K562 (cell line): ENCODE measurements around the gene CEP250. TPM values are rescaled to one million over a fixed set of nuclear protein-coding genes. Genes with fewer than 3 reads are reported as not detected.

Experiments used
- ATAC-seq: fragments of 200-7000 bp; cut with Tn5 transposase; 3 replicates; pipeline ENCODE4 v1.9.1; 2020; ENCODE audit warnings: moderate library complexity
- BruUV-seq: library from RNA; stranded (reverse); fragments of 400-500 nt; replicated peaks from 2 replicates; lab custom pipeline; 2021; lab: Mats Ljungman, UMichigan
- CTCF ChIA-PET: fragments of 300-600 bp; formaldehyde crosslinking; extraction: SDS; loops from one replicate; lab custom pipeline; 2021; ENCODE audit warnings: low intra/inter-chr PET ratio; lab: Yijun Ruan, JAX
- POLR2A ChIA-PET: fragments of 300-600, 350-650 bp; sonication (Branson Sonifier 250); formaldehyde crosslinking; extraction: SDS; loops from one replicate; lab custom pipeline; 2021; ENCODE audit warnings: antibody characterized with exemption, inconsistent platforms; lab: Yijun Ruan, JAX
- DNase-seq, 4 experiments: peaks; one replicate each; pipeline versions ENCODE4 v3.0.0 to v3.0.0-alpha.2; 2011 to 2018; ENCODE audit warnings: low spot score in 3 of 4, mixed read lengths in 3 of 4; ENCODE audit errors: extremely low read depth in 1 of 4
- FAIRE-seq: peaks from 2 replicates; lab custom pipeline; 2011; peaks lifted over from hg19 to GRCh38; lab: Jason Lieb, UNC
- H2AFZ ChIP-seq: 2 replicates; pipeline ENCODE4 v1.6.0; 2011; ENCODE audit warnings: low read depth, low read length, control low read depth, inconsistent platforms
- H3K27ac ChIP-seq: fragments of 200-600 bp; 3 replicates; pipeline ENCODE4 v1.8.0; 2011; ENCODE audit warnings: low read depth, mild to moderate bottlenecking, control low read depth, inconsistent platforms, low read length, moderate library complexity, mixed read lengths; ENCODE audit errors: extremely low read depth
- H3K27me3 ChIP-seq, 2 experiments: fragments of 300-600 bp in 1 of 2; 2 replicates in 1 of 2; 3 replicates in 1 of 2; pipeline versions ENCODE4 v1.6.0 to v1.8.0; 2011; ENCODE audit warnings: inconsistent platforms in 2 of 2, low read length in 2 of 2, mild to moderate bottlenecking in 1 of 2, mixed read lengths in 1 of 2, moderate library complexity in 1 of 2; ENCODE audit not compliant: control insufficient read depth in 2 of 2, insufficient read depth in 2 of 2
- H3K36me3 ChIP-seq: fragments of 300-600 bp; 3 replicates; pipeline ENCODE4 v1.8.0; 2011; ENCODE audit warnings: mild to moderate bottlenecking, low read length, inconsistent platforms; ENCODE audit not compliant: control insufficient read depth, insufficient read depth
- H3K4me1 ChIP-seq, 2 experiments: fragments of 200-600 bp in 1 of 2; replicated peaks in 1 of 2; 2 replicates in 1 of 2; 3 replicates in 1 of 2; pipeline versions ENCODE4 v1.5.1 to v1.8.0; 2011; ENCODE audit warnings: inconsistent platforms in 2 of 2, low read length in 2 of 2, mild to moderate bottlenecking in 1 of 2, mixed read lengths in 1 of 2, moderate library complexity in 1 of 2; ENCODE audit not compliant: control insufficient read depth in 2 of 2, insufficient read depth in 2 of 2
- H3K4me2 ChIP-seq: 2 replicates; pipeline ENCODE4 v1.6.1; 2011; ENCODE audit warnings: low read length, control low read depth, inconsistent platforms, mixed read lengths; ENCODE audit not compliant: insufficient read depth
- H3K4me3 ChIP-seq: fragments of 200-600 bp; sonication (generic), shearing (Covaris generic); 2 replicates; pipeline ENCODE4 v1.5.1; 2016; ENCODE audit warnings: control low read depth, inconsistent platforms
- H3K79me2 ChIP-seq: fragments of 200-600 bp; 3 replicates; pipeline ENCODE4 v1.8.0; 2011; ENCODE audit warnings: low read length, inconsistent platforms; ENCODE audit not compliant: control insufficient read depth, insufficient read depth
- H3K9ac ChIP-seq, 2 experiments: 2 replicates each; pipeline versions ENCODE4 v1.6.0 to v1.6.1; 2011; ENCODE audit warnings: low read depth in 2 of 2, low read length in 2 of 2, control low read depth in 1 of 2, inconsistent platforms in 1 of 2, mild to moderate bottlenecking in 1 of 2, mixed read lengths in 1 of 2; ENCODE audit not compliant: insufficient read depth in 1 of 2
- H3K9me1 ChIP-seq: one replicate; pipeline ENCODE4 v1.6.0; 2011; ENCODE audit warnings: inconsistent platforms, mild to moderate bottlenecking, low read length, moderate library complexity; ENCODE audit not compliant: control insufficient read depth, insufficient read depth
- H3K9me3 ChIP-seq: replicated peaks from 2 replicates; pipeline ENCODE4 v1.5.1; 2011; ENCODE audit warnings: low read depth, low read length, inconsistent platforms; ENCODE audit not compliant: control insufficient read depth, insufficient read depth
- H4K20me1 ChIP-seq: replicated peaks from 2 replicates; pipeline ENCODE4 v1.6.1; 2011; ENCODE audit warnings: low read length, inconsistent platforms, mixed read lengths; ENCODE audit not compliant: control insufficient read depth, insufficient read depth
- CTBP1 ChIP-seq: fragments of 450-650 bp; IDR thresholded peaks from 2 replicates; pipeline ENCODE4 v1.6.1; 2016; ENCODE audit warnings: borderline replicate concordance
- GTF2A2 ChIP-seq: IDR thresholded peaks from 2 replicates; pipeline ENCODE4 v1.6.1; 2016; ENCODE audit warnings: mild to moderate bottlenecking, missing genetic modification characterization, missing compliant biosample characterization
- KLF16 ChIP-seq: IDR thresholded peaks from 2 replicates; pipeline ENCODE4 v1.6.1; 2016; ENCODE audit warnings: antibody characterized with exemption
- MED1 ChIP-seq: sonication (generic); formaldehyde crosslinking; IDR thresholded peaks from 2 replicates; pipeline ENCODE4 v1.8.1; 2023; ENCODE audit warnings: missing genetic modification reagents, borderline replicate concordance
- SIN3A ChIP-seq, 2 experiments: fragments of 150-350 bp in 1 of 2; IDR thresholded peaks; 2 replicates each; pipeline ENCODE4 v1.6.1; 2011 to 2016; ENCODE audit warnings: borderline replicate concordance in 2 of 2, low read depth in 2 of 2, low read length in 2 of 2, mild to moderate bottlenecking in 2 of 2, moderate library complexity in 2 of 2; ENCODE audit not compliant: control insufficient read depth in 1 of 2
- ZNF282 ChIP-seq: sonication (generic); formaldehyde crosslinking; IDR thresholded peaks from 2 replicates; pipeline ENCODE4 v1.8.1; 2023; ENCODE audit warnings: missing genetic modification reagents
- WGBS: fragments of 100-300 bp; shearing (Covaris generic); methylation state at CpG from one replicate; pipeline ENCODE4 v1.1.6; 2016; ENCODE audit warnings: low coverage, mixed read lengths; ENCODE audit not compliant: insufficient coverage; ENCODE audit errors: missing lambda C conversion rate; 5-methylcytosine and 5-hydroxymethylcytosine counted together
- in situ Hi-C: fragments of 300-500 bp; cut with MboI; formaldehyde crosslinking; loops from 4 replicates; pipeline ENCODE4 v1.15.0; 2018; ENCODE audit warnings: inconsistent platforms, mixed read lengths
- intact Hi-C: fragments of 100-400 bp; cut with micrococcal nuclease; formaldehyde crosslinking; loops from 2 replicates; pipeline ENCODE4 v1.14.2; 2022
- polyA plus RNA-seq, 8 experiments: library from polyadenylated mRNA; depleted of rRNA in 4 of 8; stranded (reverse) in 5 of 8; unstranded in 3 of 8; fragments of >200 nt; fragmentation: Nextera tagmentation in 2 of 8; fragmentation: Illumina TruSeq in 1 of 8; extraction: Ambion mirVana in 2 of 8; extraction: Trizol in 1 of 8; gene quantifications; 2 replicates each; pipeline versions ENCODE4 v1.2.1 to v1.2.3, GENCODE V29; 2011 to 2014; ENCODE audit warnings: inconsistent platforms in 1 of 8, missing spikeins in 1 of 8
- total RNA-seq, 7 experiments: library from RNA; depleted of rRNA in 6 of 7; stranded (reverse); fragments of >200 nt in 6 of 7; fragmentation: Illumina TruSeq in 2 of 7; extraction: Trizol in 2 of 7; gene quantifications; 2 replicates each; pipeline versions ENCODE4 v1.2.1 to v1.2.3, GENCODE V29; 2011 to 2021; ENCODE audit warnings: low replicate concordance in 1 of 7
- TF ChIP-seq, protein P1 (sequence below): fragments of 200-600 bp; sonication (generic); IDR thresholded peaks from one replicate; pipeline ENCODE4 v1.6.1; 2012; ENCODE audit warnings: mild to moderate bottlenecking, low read depth, low read length, inconsistent platforms

The CEP250 gene
- total and polyA plus RNA-seq, 9 of the 15 experiments (the other 6 are each of a cell fraction or from before 2014, with no cell fraction given), result 2.5 to 41.9 (median 20.5) TPM

DNA sequence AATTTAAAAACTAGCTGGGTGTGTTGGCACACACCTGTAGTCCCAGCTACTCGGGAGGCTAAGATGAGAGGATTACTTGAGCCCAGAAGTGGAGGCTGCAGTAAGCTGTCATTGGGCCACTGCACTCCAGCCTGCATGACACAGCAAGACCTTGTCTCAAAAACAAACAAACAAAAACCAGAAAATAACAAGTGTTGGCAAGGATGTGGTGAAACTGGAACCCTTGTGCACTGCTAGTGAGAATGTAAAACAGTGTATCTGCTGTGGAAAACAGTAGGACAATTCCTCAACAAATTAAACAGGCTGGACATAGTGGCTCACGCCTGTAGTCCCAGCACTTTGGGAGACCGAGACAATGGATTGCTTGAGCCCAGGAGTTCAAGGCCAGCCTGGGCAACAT lies 47.1 kb upstream of the CEP250 start:
- intact Hi-C loops (no loop called here), in situ Hi-C loops (no loop called here)
- WGBS, result 89% methylated on average over 3 of the region's 3 CpGs
- no peak overlapping the region for H3K4me3 ChIP-seq
- H3K27ac ChIP-seq, result no peak overlapping the region
- DNase-seq (no peak), FAIRE-seq (no peak), ATAC-seq (no peak)
- H3K4me2 ChIP-seq, result no peak overlapping the region
- TF ChIP-seq ZNF282 (CRISPR knock-in tag), result no peak
- TF ChIP-seq CTBP1, result no peak
- no peak for TF ChIP-seq KLF16
- no peak for TF ChIP-seq GTF2A2 (tag)
- TF ChIP-seq, protein P1, sequence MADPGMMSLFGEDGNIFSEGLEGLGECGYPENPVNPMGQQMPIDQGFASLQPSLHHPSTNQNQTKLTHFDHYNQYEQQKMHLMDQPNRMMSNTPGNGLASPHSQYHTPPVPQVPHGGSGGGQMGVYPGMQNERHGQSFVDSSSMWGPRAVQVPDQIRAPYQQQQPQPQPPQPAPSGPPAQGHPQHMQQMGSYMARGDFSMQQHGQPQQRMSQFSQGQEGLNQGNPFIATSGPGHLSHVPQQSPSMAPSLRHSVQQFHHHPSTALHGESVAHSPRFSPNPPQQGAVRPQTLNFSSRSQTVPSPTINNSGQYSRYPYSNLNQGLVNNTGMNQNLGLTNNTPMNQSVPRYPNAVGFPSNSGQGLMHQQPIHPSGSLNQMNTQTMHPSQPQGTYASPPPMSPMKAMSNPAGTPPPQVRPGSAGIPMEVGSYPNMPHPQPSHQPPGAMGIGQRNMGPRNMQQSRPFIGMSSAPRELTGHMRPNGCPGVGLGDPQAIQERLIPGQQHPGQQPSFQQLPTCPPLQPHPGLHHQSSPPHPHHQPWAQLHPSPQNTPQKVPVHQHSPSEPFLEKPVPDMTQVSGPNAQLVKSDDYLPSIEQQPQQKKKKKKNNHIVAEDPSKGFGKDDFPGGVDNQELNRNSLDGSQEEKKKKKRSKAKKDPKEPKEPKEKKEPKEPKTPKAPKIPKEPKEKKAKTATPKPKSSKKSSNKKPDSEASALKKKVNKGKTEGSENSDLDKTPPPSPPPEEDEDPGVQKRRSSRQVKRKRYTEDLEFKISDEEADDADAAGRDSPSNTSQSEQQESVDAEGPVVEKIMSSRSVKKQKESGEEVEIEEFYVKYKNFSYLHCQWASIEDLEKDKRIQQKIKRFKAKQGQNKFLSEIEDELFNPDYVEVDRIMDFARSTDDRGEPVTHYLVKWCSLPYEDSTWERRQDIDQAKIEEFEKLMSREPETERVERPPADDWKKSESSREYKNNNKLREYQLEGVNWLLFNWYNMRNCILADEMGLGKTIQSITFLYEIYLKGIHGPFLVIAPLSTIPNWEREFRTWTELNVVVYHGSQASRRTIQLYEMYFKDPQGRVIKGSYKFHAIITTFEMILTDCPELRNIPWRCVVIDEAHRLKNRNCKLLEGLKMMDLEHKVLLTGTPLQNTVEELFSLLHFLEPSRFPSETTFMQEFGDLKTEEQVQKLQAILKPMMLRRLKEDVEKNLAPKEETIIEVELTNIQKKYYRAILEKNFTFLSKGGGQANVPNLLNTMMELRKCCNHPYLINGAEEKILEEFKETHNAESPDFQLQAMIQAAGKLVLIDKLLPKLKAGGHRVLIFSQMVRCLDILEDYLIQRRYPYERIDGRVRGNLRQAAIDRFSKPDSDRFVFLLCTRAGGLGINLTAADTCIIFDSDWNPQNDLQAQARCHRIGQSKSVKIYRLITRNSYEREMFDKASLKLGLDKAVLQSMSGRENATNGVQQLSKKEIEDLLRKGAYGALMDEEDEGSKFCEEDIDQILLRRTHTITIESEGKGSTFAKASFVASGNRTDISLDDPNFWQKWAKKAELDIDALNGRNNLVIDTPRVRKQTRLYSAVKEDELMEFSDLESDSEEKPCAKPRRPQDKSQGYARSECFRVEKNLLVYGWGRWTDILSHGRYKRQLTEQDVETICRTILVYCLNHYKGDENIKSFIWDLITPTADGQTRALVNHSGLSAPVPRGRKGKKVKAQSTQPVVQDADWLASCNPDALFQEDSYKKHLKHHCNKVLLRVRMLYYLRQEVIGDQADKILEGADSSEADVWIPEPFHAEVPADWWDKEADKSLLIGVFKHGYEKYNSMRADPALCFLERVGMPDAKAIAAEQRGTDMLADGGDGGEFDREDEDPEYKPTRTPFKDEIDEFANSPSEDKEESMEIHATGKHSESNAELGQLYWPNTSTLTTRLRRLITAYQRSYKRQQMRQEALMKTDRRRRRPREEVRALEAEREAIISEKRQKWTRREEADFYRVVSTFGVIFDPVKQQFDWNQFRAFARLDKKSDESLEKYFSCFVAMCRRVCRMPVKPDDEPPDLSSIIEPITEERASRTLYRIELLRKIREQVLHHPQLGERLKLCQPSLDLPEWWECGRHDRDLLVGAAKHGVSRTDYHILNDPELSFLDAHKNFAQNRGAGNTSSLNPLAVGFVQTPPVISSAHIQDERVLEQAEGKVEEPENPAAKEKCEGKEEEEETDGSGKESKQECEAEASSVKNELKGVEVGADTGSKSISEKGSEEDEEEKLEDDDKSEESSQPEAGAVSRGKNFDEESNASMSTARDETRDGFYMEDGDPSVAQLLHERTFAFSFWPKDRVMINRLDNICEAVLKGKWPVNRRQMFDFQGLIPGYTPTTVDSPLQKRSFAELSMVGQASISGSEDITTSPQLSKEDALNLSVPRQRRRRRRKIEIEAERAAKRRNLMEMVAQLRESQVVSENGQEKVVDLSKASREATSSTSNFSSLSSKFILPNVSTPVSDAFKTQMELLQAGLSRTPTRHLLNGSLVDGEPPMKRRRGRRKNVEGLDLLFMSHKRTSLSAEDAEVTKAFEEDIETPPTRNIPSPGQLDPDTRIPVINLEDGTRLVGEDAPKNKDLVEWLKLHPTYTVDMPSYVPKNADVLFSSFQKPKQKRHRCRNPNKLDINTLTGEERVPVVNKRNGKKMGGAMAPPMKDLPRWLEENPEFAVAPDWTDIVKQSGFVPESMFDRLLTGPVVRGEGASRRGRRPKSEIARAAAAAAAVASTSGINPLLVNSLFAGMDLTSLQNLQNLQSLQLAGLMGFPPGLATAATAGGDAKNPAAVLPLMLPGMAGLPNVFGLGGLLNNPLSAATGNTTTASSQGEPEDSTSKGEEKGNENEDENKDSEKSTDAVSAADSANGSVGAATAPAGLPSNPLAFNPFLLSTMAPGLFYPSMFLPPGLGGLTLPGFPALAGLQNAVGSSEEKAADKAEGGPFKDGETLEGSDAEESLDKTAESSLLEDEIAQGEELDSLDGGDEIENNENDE, result no peak
- TF ChIP-seq MED1 (CRISPR knock-in tag), result no peak
- no peak for TF ChIP-seq SIN3A (IDR thresholded peaks at IDR 0.05; ENCODE audit: borderline replicate concordance in 2 of 2, control insufficient read depth in 1 of 2, low read depth in 2 of 2, low read length in 2 of 2)
- H3K27me3 ChIP-seq, result no peaks in the 10 kb centered on the region
- POLR2A ChIA-PET, result no interaction called here
- no peaks in the 10 kb centered on the region for H3K9me1 ChIP-seq
- peaks cover 43% of the 10 kb centered on the region for H3K36me3 ChIP-seq
- H2AFZ ChIP-seq, result no peak overlapping the region
- no TSS peak for BruUV-seq
- CTCF ChIA-PET, result no interaction called here
- H3K9me3 ChIP-seq, result no peaks in the 10 kb centered on the region
- peaks cover 58% of the 10 kb centered on the region for H3K79me2 ChIP-seq
- H3K9ac ChIP-seq, result no peak overlapping the region
- no peaks in the 10 kb centered on the region for H4K20me1 ChIP-seq
- H3K4me1 ChIP-seq, result peaks cover 0 to 9% of the 10 kb centered on the region in 2 experiments; a peak in 2 of 5 replicates
